Neural progenitor cell (in vitro differentiated cells): ENCODE measurements around the gene TMEM154. TPM values are rescaled to one million over a fixed set of nuclear protein-coding genes. Genes with fewer than 3 reads are reported as not detected.

Experiments
- DNase-seq: peaks from one replicate; pipeline ENCODE4 v3.0.0-alpha.2; 2016; ENCODE audit warnings: low spot score
- H2AFZ ChIP-seq: fragments of 200-600 bp; sonication (generic); replicated peaks from 2 replicates; pipeline ENCODE4 v1.6.1; 2016; ENCODE audit warnings: antibody characterized with exemption
- H3F3A ChIP-seq: fragments of 200-600 bp; sonication (generic); 2 replicates; pipeline ENCODE4 v1.6.1; 2016; ENCODE audit warnings: antibody characterized with exemption, low read depth
- H3K27ac ChIP-seq: fragments of 200-600 bp; sonication (generic); 2 replicates; pipeline ENCODE4 v1.5.1; 2016; ENCODE audit warnings: mild to moderate bottlenecking
- H3K27me3 ChIP-seq: fragments of 200-600 bp; sonication (generic); 2 replicates; pipeline ENCODE4 v1.6.1; 2016; ENCODE audit warnings: mild to moderate bottlenecking, moderate library complexity
- H3K36me3 ChIP-seq: fragments of 200-600 bp; sonication (generic); 2 replicates; pipeline ENCODE4 v1.5.1; 2016
- H3K4me1 ChIP-seq: fragments of 200-600 bp; sonication (generic); 2 replicates; pipeline ENCODE4 v1.6.1; 2016; ENCODE audit warnings: mixed run types
- H3K4me2 ChIP-seq: fragments of 200-600 bp; sonication (generic); 2 replicates; pipeline ENCODE4 v1.6.1; 2016
- H3K4me3 ChIP-seq: fragments of 200-600 bp; sonication (generic); 2 replicates; pipeline ENCODE4 v1.5.1; 2016
- H3K79me2 ChIP-seq: fragments of 200-600 bp; sonication (generic); 2 replicates; pipeline ENCODE4 v1.6.1; 2016; ENCODE audit warnings: low read depth
- H3K9ac ChIP-seq: fragments of 200-600 bp; sonication (generic); 2 replicates; pipeline ENCODE4 v1.6.1; 2016
- H3K9me3 ChIP-seq: fragments of 200-600 bp; sonication (generic); 2 replicates; pipeline ENCODE4 v1.5.1; 2016; ENCODE audit warnings: low read depth
- H4K20me1 ChIP-seq: fragments of 200-600 bp; sonication (generic); 2 replicates; pipeline ENCODE4 v1.6.1; 2016; ENCODE audit warnings: low read depth
- H3K27ac Mint-ChIP-seq: 3 replicates; pipeline ENCODE4 v1.8.0; 2021; ENCODE audit warnings: mixed read lengths
- H3K27me3 Mint-ChIP-seq: 2 replicates; pipeline ENCODE4 v1.8.0; 2022; ENCODE audit warnings: low read depth, mild to moderate bottlenecking, inconsistent platforms, moderate library complexity, mixed read lengths; ENCODE audit not compliant: insufficient read depth
- H3K36me3 Mint-ChIP-seq: 3 replicates; pipeline ENCODE4 v1.8.0; 2021; ENCODE audit warnings: mixed read lengths
- H3K4me1 Mint-ChIP-seq: 3 replicates; pipeline ENCODE4 v1.8.0; 2021; ENCODE audit warnings: mixed read lengths
- H3K4me3 Mint-ChIP-seq: 3 replicates; pipeline ENCODE4 v1.8.0; 2021; ENCODE audit warnings: mild to moderate bottlenecking, moderate library complexity, mixed read lengths
- H3K9me3 Mint-ChIP-seq: 3 replicates; pipeline ENCODE4 v1.8.0; 2020; ENCODE audit warnings: mixed read lengths
- EZH2 ChIP-seq: fragments of 200-600 bp; sonication (generic); IDR thresholded peaks from 2 replicates; pipeline ENCODE4 v1.6.1; 2017; ENCODE audit warnings: antibody characterized with exemption, mild to moderate bottlenecking, moderate library complexity
- EZH2phosphoT487 ChIP-seq: fragments of 200-600 bp; sonication (generic); IDR thresholded peaks from 2 replicates; pipeline ENCODE4 v1.6.1; 2017; ENCODE audit warnings: antibody characterized with exemption
- total RNA-seq: library from RNA; depleted of rRNA; stranded (reverse); fragments of >200 nt; gene quantifications from 2 replicates; pipeline ENCODE4 v1.2.3, GENCODE V29; 2015; ENCODE audit warnings: low replicate concordance
- TF ChIP-seq, protein P1 (sequence below): fragments of 200-600 bp; sonication (generic); IDR thresholded peaks from 2 replicates; pipeline ENCODE4 v1.5.1; 2017; ENCODE audit warnings: antibody characterized with exemption, mild to moderate bottlenecking

Gene TMEM154
- total RNA-seq, 1 donor from 2014 or later = 3.0 TPM

DNA sequence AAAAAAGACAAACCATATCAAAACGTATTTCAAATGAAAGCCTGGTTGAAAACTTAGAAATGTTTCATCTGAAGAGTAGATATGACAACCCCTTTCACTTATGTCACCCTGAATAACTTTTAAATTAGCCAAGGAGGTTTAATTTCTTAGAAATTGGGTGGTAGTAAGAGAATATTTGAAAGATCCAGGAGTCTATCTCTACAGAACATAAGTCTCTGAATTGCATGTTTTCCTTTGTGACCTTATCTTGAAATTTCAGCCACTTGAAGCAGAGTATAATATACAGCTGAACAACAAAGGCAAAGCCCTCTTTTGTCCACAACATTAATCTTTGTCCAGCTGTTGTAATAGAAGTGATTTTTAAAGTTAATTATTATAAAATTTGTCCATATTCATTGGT lies 49.5 kb downstream of the TMEM154 start:
- Histone ChIP-seq H3K4me1 (no peaks in the 10 kb centered on the region), H3K79me2 (no peaks in the 10 kb centered on the region), H3K4me2 (no peak overlapping the region), H3K36me3 (no peaks in the 10 kb centered on the region), H3K27me3 (no peaks in the 10 kb centered on the region), H3K4me3 (no peak overlapping the region), H4K20me1 (no peaks in the 10 kb centered on the region), H3K9ac (no peak overlapping the region), H2AFZ (no peak overlapping the region), H3F3A (no peaks in the 10 kb centered on the region), H3K9me3 (no peaks in the 10 kb centered on the region), H3K27ac (no peak overlapping the region)
- Mint-ChIP-seq H3K27ac (no peak overlapping the region), H3K4me3 (no peak overlapping the region), H3K27me3 (peaks cover 2% of the 10 kb centered on the region), H3K4me1 (no peaks in the 10 kb centered on the region), H3K9me3 (no peaks in the 10 kb centered on the region), H3K36me3 (no peaks in the 10 kb centered on the region)
- TF ChIP-seq, protein P1, sequence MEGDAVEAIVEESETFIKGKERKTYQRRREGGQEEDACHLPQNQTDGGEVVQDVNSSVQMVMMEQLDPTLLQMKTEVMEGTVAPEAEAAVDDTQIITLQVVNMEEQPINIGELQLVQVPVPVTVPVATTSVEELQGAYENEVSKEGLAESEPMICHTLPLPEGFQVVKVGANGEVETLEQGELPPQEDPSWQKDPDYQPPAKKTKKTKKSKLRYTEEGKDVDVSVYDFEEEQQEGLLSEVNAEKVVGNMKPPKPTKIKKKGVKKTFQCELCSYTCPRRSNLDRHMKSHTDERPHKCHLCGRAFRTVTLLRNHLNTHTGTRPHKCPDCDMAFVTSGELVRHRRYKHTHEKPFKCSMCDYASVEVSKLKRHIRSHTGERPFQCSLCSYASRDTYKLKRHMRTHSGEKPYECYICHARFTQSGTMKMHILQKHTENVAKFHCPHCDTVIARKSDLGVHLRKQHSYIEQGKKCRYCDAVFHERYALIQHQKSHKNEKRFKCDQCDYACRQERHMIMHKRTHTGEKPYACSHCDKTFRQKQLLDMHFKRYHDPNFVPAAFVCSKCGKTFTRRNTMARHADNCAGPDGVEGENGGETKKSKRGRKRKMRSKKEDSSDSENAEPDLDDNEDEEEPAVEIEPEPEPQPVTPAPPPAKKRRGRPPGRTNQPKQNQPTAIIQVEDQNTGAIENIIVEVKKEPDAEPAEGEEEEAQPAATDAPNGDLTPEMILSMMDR = no peak
- TF ChIP-seq EZH2 = no peak
- TF ChIP-seq EZH2phosphoT487 = no peak
- DNase-seq = no peak

DNA sequence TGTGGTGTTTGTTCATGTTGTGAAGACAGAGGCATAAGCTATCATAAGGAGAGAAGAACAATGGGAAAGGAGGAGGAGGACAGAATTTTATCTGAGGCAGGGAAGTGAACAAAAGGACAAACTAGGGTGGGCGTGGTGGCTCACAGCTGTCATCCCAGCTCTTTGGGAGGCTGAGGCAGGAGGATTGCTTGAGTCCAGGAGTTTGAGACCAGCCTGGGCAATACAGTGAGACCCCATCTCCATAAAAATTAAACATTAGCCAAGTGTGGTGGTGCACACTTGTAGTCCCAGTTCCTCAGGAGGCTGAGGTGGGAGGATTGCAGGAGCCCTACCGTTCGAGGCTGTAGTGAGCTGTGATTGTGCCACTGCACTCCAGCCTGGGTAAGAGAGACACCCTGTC lies 49.9 kb downstream of the TMEM154 start:
- no peak for DNase-seq
- H2AFZ ChIP-seq = no peak overlapping the region
- no peaks in the 10 kb centered on the region for H4K20me1 ChIP-seq
- H3K79me2 ChIP-seq = no peaks in the 10 kb centered on the region
- Mint-ChIP-seq H3K27ac (no peak overlapping the region), H3K4me1 (no peaks in the 10 kb centered on the region), H3K27me3 (peaks cover 2% of the 10 kb centered on the region), H3K36me3 (no peaks in the 10 kb centered on the region), H3K4me3 (no peak overlapping the region), H3K9me3 (no peaks in the 10 kb centered on the region)
- TF ChIP-seq, protein P1 = no peak
- TF ChIP-seq EZH2 (no peak), EZH2phosphoT487 (no peak)
- no peaks in the 10 kb centered on the region for H3K36me3 ChIP-seq
- H3F3A ChIP-seq = no peaks in the 10 kb centered on the region
- no peak overlapping the region for H3K9ac ChIP-seq
- H3K4me1 ChIP-seq = no peaks in the 10 kb centered on the region
- H3K9me3 ChIP-seq = no peaks in the 10 kb centered on the region
- no peak overlapping the region for H3K4me3 ChIP-seq
- no peaks in the 10 kb centered on the region for H3K27me3 ChIP-seq
- no peak overlapping the region for H3K4me2 ChIP-seq
- no peak overlapping the region for H3K27ac ChIP-seq

DNA sequence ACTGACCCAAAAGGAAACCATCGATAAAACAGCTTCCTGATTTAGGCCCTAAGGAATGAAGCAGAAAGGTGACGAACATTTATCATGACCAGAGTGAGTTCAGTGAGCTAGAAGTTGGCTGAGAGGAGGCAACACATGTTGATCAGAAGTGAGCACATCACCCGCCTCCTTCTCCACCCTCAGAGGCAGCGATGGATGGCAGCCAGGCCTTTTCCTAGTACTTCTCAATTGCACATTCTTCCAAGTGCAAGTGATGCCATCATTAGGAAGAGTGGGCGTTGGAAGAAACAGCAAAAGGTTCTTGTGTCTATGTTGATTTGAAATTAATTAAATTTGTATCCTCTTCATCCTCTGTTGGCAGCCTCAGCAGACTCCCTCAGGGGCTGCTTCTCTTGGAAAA lies 51.7 kb downstream of the TMEM154 start:
- TF ChIP-seq, protein P1 = no peak
- TF ChIP-seq EZH2phosphoT487 (no peak), EZH2 (no peak)
- H3K79me2 ChIP-seq = no peaks in the 10 kb centered on the region
- H3K4me3 ChIP-seq = no peak overlapping the region
- H3K36me3 ChIP-seq = no peaks in the 10 kb centered on the region
- Mint-ChIP-seq H3K27ac (no peak overlapping the region), H3K4me1 (no peaks in the 10 kb centered on the region), H3K4me3 (no peak overlapping the region), H3K9me3 (no peaks in the 10 kb centered on the region), H3K27me3 (peaks cover 5% of the 10 kb centered on the region), H3K36me3 (no peaks in the 10 kb centered on the region)
- H3K9ac ChIP-seq = no peak overlapping the region
- H3K27ac ChIP-seq = no peak overlapping the region
- no peaks in the 10 kb centered on the region for H3K4me1 ChIP-seq
- no peaks in the 10 kb centered on the region for H4K20me1 ChIP-seq
- no peaks in the 10 kb centered on the region for H3F3A ChIP-seq
- H3K9me3 ChIP-seq = no peaks in the 10 kb centered on the region
- no peaks in the 10 kb centered on the region for H3K27me3 ChIP-seq
- no peak for DNase-seq
- no peak overlapping the region for H2AFZ ChIP-seq
- no peak overlapping the region for H3K4me2 ChIP-seq

DNA sequence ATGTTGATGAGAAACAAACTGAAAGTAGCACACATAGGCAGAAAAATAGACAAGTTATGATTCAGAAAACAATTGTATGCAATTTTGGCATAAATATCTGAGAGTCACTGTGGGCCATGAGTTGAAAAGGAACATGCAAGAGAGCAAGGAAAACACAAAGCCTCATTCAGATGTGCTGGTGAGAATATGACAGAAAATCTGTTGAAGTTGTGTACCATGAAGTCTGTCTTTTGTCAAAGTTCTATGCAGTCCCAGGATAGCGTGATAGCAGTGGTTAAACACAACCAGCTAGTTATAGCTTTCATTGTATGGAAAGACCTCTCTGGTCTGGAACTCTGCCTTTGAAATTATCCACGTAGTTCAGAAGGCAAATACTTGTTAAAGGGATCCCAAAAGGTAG lies 53.0 kb downstream of the TMEM154 start:
- Mint-ChIP-seq H3K27ac (no peak overlapping the region), H3K36me3 (no peaks in the 10 kb centered on the region), H3K27me3 (peaks cover 5% of the 10 kb centered on the region), H3K9me3 (no peaks in the 10 kb centered on the region), H3K4me3 (no peak overlapping the region), H3K4me1 (no peaks in the 10 kb centered on the region)
- Histone ChIP-seq H4K20me1 (no peaks in the 10 kb centered on the region), H3K4me3 (no peak overlapping the region), H3K4me1 (no peaks in the 10 kb centered on the region), H3K36me3 (no peaks in the 10 kb centered on the region), H3K27me3 (no peaks in the 10 kb centered on the region), H3K4me2 (no peak overlapping the region), H3K27ac (no peak overlapping the region), H3K9ac (no peak overlapping the region), H3K79me2 (no peaks in the 10 kb centered on the region), H3F3A (no peaks in the 10 kb centered on the region), H3K9me3 (no peaks in the 10 kb centered on the region), H2AFZ (peak overlapping the region; percentile 5)
- no peak for DNase-seq
- TF ChIP-seq EZH2 (no peak), EZH2phosphoT487 (no peak)
- TF ChIP-seq, protein P1 = no peak
